Psoas muscle (tissue), 8 donors: Measurements from ENCODE around the gene NANOS3. TPM values are rescaled to one million over a fixed set of nuclear protein-coding genes. Genes with fewer than 3 reads are reported as not detected.
A peak's percentile ranks its signal among the peaks of the same experiment; 100 is the strongest.

Experiments
- ATAC-seq, 4 donors: fragments of 200-7000 bp; cut with Tn5 transposase; one replicate each; pipeline ENCODE4 v1.9.1; 2020; ENCODE audit warnings: moderate library complexity in 3 of 4, mild to moderate bottlenecking in 2 of 4
- DNase-seq, 2 donors: peaks; one replicate each; pipeline ENCODE4 v3.0.0-alpha.2; 2020
- H3K27ac ChIP-seq: fragments of 200-600 bp; one replicate; pipeline ENCODE4 v1.8.0; 2022
- H3K27me3 ChIP-seq, 3 donors: fragments of 200-600 bp in 1 of 3; one replicate each; pipeline versions ENCODE4 v1.6.1 to v1.8.0; 2013 to 2022; ENCODE audit warnings: low read length in 2 of 3, mild to moderate bottlenecking in 2 of 3, moderate library complexity in 1 of 3; ENCODE audit not compliant: insufficient read depth in 3 of 3
- H3K36me3 ChIP-seq, 2 donors: fragments of 200-600 bp in 1 of 2; one replicate each; pipeline versions ENCODE4 v1.6.1 to v1.8.0; 2013 to 2022; ENCODE audit warnings: low read depth in 1 of 2, mild to moderate bottlenecking in 1 of 2, moderate library complexity in 1 of 2; ENCODE audit not compliant: insufficient read depth in 1 of 2
- H3K4me1 ChIP-seq: fragments of 200-600 bp; one replicate; pipeline ENCODE4 v1.8.0; 2022
- H3K4me3 ChIP-seq: fragments of 200-600 bp; one replicate; pipeline ENCODE4 v1.8.0; 2022; ENCODE audit warnings: mild to moderate bottlenecking
- H3K9me3 ChIP-seq: fragments of 200-600 bp; one replicate; pipeline ENCODE4 v1.8.0; 2022
- WGBS, 3 donors: extraction: QIAGEN DNeasy Blood & Tissue Kit; methylation state at CpG; one replicate each; pipeline versions ENCODE4 v1.1.6 to v1.1.7; 2013; 5-methylcytosine and 5-hydroxymethylcytosine counted together
- intact Hi-C, 2 donors: fragments of 100-400 bp; cut with DNase I; formaldehyde crosslinking; loops; one replicate each; pipeline versions ENCODE4 v1.11.0 to v1.14.2; 2022
- polyA plus RNA-seq, 3 donors: library from polyadenylated mRNA; stranded (reverse); fragments of 200-250 nt; gene quantifications; one replicate each; pipeline ENCODE4 v1.2.3, GENCODE V29; 2013
- total RNA-seq, 4 donors: library from RNA; stranded (reverse); fragmentation: NEBNext Ultra II Directional in 2 of 4; extraction: Animal tissue kit (Norgen Biotek cat#: 25700) in 2 of 4; gene quantifications; one replicate each; pipeline versions ENCODE4 v1.2.1 to v1.2.4, GENCODE V29; 2021 to 2023
- TF ChIP-seq, protein P1 (sequence below): fragments of 200-600 bp; IDR thresholded peaks from one replicate; pipeline ENCODE4 v1.8.0; 2022; ENCODE audit warnings: antibody characterized with exemption
- donor health status: healthy with polysubstance abuse.
- donor health status: DM: no; HTN: no; CAD: no; lungs with moderate emphysema.
- donor health status: Bipolar disorder and iron deficiency.
- donor health status: healthy.
- donor health status: DM: yes; HTN: yes; CAD: no.
- donor health status: DM: no; HTN: no; CAD: no.
- donor health status: DM: no; HTN: no; CAD: no.
- donor health status: DM: yes; HTN: yes; CAD: no.

Gene NANOS3
- total and polyA plus RNA-seq, 7 donors: not detected

DNA sequence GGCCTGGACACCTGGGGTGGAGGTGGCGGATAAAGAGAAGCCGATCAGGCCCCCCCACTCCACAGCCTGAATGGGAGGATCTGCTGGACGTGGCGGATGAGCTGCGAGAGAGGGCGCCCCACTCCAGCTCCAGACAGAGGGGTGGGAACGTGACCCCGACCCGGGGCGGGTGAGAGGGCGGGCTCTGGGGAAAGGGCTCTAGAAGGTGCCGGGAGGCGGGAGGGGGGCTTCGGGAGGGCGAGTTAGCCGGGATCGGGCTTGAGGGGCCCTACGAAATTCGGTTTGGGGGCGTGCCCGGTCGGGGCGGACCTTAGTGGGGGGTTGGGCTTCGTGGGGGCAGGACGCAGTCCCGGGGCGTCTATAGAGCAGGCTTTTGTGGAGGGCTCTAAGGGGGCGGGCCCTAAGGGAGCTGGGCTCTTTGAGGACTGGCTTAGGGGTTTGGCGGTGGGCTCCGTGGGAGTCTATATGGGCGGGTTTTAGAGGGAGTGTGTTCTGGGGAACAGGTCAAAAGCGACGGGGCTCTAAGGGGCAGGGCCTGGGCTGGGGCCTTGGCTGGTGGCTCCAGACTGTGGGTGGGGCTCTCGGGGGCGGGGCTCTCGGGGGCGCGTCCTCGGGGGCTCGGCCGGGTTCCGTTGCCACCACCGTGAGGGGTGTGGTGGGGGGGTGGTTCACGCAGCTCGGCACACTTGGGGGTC, 4.1 kb upstream of the NANOS3 start:
- no peak for DNase-seq

DNA sequence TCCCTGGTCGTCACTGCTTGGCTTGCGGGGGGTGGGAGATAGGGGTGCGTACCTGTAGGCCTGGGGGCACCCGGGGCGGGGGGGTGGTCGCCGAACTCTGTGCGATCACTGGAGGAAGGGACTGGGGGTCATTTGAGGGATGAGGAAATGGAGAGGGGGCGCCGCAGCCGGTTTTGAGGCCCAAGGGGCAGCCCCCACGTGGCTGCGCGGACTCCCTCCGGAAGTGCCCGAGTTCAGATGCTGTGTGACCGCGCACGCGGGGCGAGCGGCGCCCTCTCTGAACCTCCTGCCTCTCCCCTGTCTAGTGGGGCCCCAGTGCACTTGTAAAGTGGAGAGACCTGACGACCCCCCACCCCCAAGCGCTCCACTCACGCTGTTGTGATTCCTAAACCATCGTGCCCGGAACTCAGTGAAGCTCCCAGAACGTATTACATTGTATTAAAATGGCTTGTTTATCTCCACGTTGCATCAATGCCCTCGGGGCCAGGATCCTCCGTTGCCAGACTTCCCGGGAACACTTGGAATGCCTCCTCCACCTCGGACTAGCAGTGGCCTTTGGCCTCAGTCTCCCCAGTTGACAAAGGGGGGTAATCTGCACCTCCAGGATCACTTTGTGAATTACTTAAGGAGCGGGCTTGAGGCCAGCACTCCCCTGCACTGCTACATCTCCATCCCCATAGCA, 3.0 kb upstream of the NANOS3 start:
- H3K36me3 ChIP-seq: no peaks in the 10 kb centered on the region
- ATAC-seq (no peak), DNase-seq (no peak)
- 59 to 64% (median 60%) methylated on average over 25 to 35 of the region's 35 CpGs for whole genome bisulfite sequencing, 3 donors
- no peak overlapping the region for H3K27ac ChIP-seq
- H3K27me3 ChIP-seq: peaks cover 0 to 22% (median 2%) of the 10 kb centered on the region in 3 donors
- H3K4me1 ChIP-seq: no peaks in the 10 kb centered on the region
- no peaks in the 10 kb centered on the region for H3K9me3 ChIP-seq
- TF ChIP-seq, protein P1, sequence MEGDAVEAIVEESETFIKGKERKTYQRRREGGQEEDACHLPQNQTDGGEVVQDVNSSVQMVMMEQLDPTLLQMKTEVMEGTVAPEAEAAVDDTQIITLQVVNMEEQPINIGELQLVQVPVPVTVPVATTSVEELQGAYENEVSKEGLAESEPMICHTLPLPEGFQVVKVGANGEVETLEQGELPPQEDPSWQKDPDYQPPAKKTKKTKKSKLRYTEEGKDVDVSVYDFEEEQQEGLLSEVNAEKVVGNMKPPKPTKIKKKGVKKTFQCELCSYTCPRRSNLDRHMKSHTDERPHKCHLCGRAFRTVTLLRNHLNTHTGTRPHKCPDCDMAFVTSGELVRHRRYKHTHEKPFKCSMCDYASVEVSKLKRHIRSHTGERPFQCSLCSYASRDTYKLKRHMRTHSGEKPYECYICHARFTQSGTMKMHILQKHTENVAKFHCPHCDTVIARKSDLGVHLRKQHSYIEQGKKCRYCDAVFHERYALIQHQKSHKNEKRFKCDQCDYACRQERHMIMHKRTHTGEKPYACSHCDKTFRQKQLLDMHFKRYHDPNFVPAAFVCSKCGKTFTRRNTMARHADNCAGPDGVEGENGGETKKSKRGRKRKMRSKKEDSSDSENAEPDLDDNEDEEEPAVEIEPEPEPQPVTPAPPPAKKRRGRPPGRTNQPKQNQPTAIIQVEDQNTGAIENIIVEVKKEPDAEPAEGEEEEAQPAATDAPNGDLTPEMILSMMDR: no peak
- intact Hi-C loops: no loop called here
- no peak overlapping the region for H3K4me3 ChIP-seq

More for the DNA sequence above, 4.1 kb upstream of the NANOS3 start:
- no peaks in the 10 kb centered on the region for H3K9me3 ChIP-seq
- 7 to 10% (median 8%) methylated on average over 33 to 45 of the region's 45 CpGs for WGBS, 3 donors
- TF ChIP-seq, protein P1: no peak
- no peaks in the 10 kb centered on the region for H3K36me3 ChIP-seq
- intact Hi-C loops: no loop called here
- H3K4me1 ChIP-seq: no peaks in the 10 kb centered on the region
- H3K4me3 ChIP-seq: peak overlapping the region; percentile 46
- peaks cover 0 to 22% (median 3%) of the 10 kb centered on the region in 3 donors for H3K27me3 ChIP-seq
- H3K27ac ChIP-seq: no peak overlapping the region
- ATAC-seq: peak in 2 of 4 donors; percentile 33 to 40

DNA sequence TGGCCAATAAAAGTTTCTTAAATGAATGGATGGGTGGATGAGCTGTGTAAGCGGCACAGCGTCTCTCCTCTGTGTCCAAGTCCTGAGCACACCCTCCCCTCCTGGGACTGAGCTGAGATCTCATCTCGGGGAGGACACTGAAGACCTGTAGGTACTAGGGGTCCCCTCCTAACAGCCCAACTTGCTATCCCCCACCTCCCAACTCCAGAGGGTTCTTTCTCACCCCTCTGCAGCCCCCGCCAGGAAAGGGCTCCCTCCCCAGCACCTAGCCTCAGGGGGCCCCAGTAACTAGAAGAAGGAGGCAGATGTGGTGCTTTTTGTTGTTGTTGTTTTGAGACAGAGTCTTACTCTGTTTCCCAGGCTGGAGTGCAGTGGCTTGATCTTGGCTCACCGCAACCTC, 1.1 kb upstream of the NANOS3 start:
- ATAC-seq: no peak
- Histone ChIP-seq H3K27me3 (peaks cover 0 to 22% (median 2%) of the 10 kb centered on the region in 3 donors), H3K4me1 (peaks cover 15% of the 10 kb centered on the region), H3K9me3 (no peaks in the 10 kb centered on the region), H3K27ac (no peak overlapping the region), H3K4me3 (no peak overlapping the region), H3K36me3 (no peaks in the 10 kb centered on the region)
- intact Hi-C loops: loop anchor here in 1 of 2 donors (5.0 kb wide), 1 partner anchor 261 kb away; the partner anchor contains the start of gene ASF1B
- WGBS, 3 donors: 97% methylated on average over 5 of the region's 5 CpGs
- TF ChIP-seq, protein P1: no peak
- no peak for DNase-seq

DNA sequence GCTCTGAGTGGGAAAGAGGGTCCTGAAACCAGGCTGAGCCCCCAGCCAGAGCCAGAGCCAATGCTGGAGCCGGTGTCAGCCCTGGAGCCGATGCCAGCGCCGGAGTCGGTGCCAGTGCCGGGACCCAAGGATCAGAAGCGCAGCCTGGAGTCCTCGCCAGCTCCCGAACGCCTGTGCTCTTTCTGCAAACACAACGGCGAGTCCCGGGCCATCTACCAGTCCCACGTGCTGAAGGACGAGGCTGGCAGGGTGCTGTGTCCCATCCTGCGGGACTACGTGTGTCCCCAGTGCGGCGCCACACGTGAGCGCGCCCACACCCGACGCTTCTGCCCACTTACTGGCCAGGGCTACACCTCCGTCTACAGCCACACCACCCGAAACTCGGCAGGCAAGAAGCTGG, 369 bp downstream of the NANOS3 start:
- H3K4me1 ChIP-seq: peaks cover 15% of the 10 kb centered on the region
- H3K9me3 ChIP-seq: no peaks in the 10 kb centered on the region
- H3K27ac ChIP-seq: no peak overlapping the region
- H3K36me3 ChIP-seq: no peaks in the 10 kb centered on the region
- no peak for ATAC-seq
- peaks cover 0 to 16% (median 2%) of the 10 kb centered on the region in 3 donors for H3K27me3 ChIP-seq
- H3K4me3 ChIP-seq: no peak overlapping the region
- 81 to 88% (median 83%) methylated on average over 26 to 27 of the region's 27 CpGs for WGBS, 3 donors
- TF ChIP-seq, protein P1: no peak
- intact Hi-C loops: loop anchor here in 1 of 2 donors (5.0 kb wide), 1 partner anchor 260 kb away; the partner anchor contains the start of gene ASF1B
- DNase-seq: no peak
